ENCODE data around the gene EIF4A2.

EIF4A2 gene

GRCh38 chr3:186783058-186783730 is at the start of gene EIF4A2:
TSS of gene EIF4A2 (plus strand) at chr3:186783577. CDS start at chr3:186783611, 34 bp downstream.
- peak; percentile 84 to 86 for DNase-seq (ENCODE audit: low read depth in 2 of 2, low spot score in 1 of 2)

GRCh38 chr3:186742618-186743380 is 40.6 kb upstream of the EIF4A2 start:
- DNase-seq (ENCODE audit: low read depth in 2 of 2, low spot score in 1 of 2): no peak

GRCh38 chr3:186743666-186744065 is 39.7 kb upstream of the EIF4A2 start:
- no peak for DNase-seq (ENCODE audit: low read depth in 2 of 2, low spot score in 1 of 2)

GRCh38 chr3:186746008-186746407 is 37.4 kb upstream of the EIF4A2 start:
- no peak for DNase-seq (ENCODE audit: low read depth in 2 of 2, low spot score in 1 of 2)

GRCh38 chr3:186750316-186750715 is 33.1 kb upstream of the EIF4A2 start:
- DNase-seq (ENCODE audit: low read depth in 2 of 2, low spot score in 1 of 2): no peak

- DNase-seq (ENCODE audit: low read depth in 2 of 2, low spot score in 1 of 2): no peak
These were observed 31.9 kb upstream of the EIF4A2 start for GRCh38 chr3:186751480-186751879.

- DNase-seq (ENCODE audit: low read depth in 2 of 2, low spot score in 1 of 2): no peak
These were observed 29.4 kb upstream of the EIF4A2 start for GRCh38 chr3:186754006-186754405.

- DNase-seq (ENCODE audit: low read depth in 2 of 2, low spot score in 1 of 2): no peak
These were observed 28.5 kb upstream of the EIF4A2 start for GRCh38 chr3:186754871-186755270.

GRCh38 chr3:186757214-186757613 is 26.2 kb upstream of the EIF4A2 start:
- DNase-seq (ENCODE audit: low read depth in 2 of 2, low spot score in 1 of 2): no peak

- DNase-seq (ENCODE audit: low read depth in 2 of 2, low spot score in 1 of 2): no peak
These were observed 25.6 kb upstream of the EIF4A2 start for GRCh38 chr3:186757686-186758220.

- no peak for DNase-seq (ENCODE audit: low read depth in 2 of 2, low spot score in 1 of 2)
These were observed 24.0 kb upstream of the EIF4A2 start for GRCh38 chr3:186759231-186759930.

GRCh38 chr3:186760141-186760833 is 23.1 kb upstream of the EIF4A2 start:
- no peak for DNase-seq (ENCODE audit: low read depth in 2 of 2, low spot score in 1 of 2)

GRCh38 chr3:186760897-186761447 is 22.4 kb upstream of the EIF4A2 start:
- no peak for DNase-seq (ENCODE audit: low read depth in 2 of 2, low spot score in 1 of 2)

- no peak for DNase-seq (ENCODE audit: low read depth in 2 of 2, low spot score in 1 of 2)
These were observed 11.1 kb upstream of the EIF4A2 start for GRCh38 chr3:186772281-186772694.

GRCh38 chr3:186772701-186773417 is 10.5 kb upstream of the EIF4A2 start:
- peak; percentile 26 to 36 for DNase-seq (ENCODE audit: low read depth in 2 of 2, low spot score in 1 of 2)

- no peak for DNase-seq (ENCODE audit: low read depth in 2 of 2, low spot score in 1 of 2)
These were observed 7.4 kb upstream of the EIF4A2 start for GRCh38 chr3:186775999-186776398.

- no peak for DNase-seq (ENCODE audit: low read depth in 2 of 2, low spot score in 1 of 2)
These were observed 4.2 kb upstream of the EIF4A2 start for GRCh38 chr3:186779204-186779603.

GRCh38 chr3:186782542-186783057 is 777 bp upstream of the EIF4A2 start:
- DNase-seq (ENCODE audit: low read depth in 2 of 2, low spot score in 1 of 2): no peak

- peak; percentile 61 to 62 for DNase-seq (ENCODE audit: low read depth in 2 of 2, low spot score in 1 of 2)
These were observed 546 bp downstream of the EIF4A2 start for GRCh38 chr3:186783731-186784515.
